NCI-H510A treated with DMSO at 0.1 percent for 48 hours (cell line): ENCODE results near the gene EOGT.

Experiments used
- DNase-seq: peaks from one replicate; lab custom pipeline; 2025; lab: John Stamatoyannopoulos, UW

EOGT gene

GRCh38 chr3:68963376-68963775 is 50.1 kb downstream of the EOGT start:
- DNase-seq: no peak

- DNase-seq: no peak
Measured at GRCh38 chr3:68958932-68959331, 54.6 kb downstream of the EOGT start.

GRCh38 chr3:68957895-68958294 is 55.6 kb downstream of the EOGT start:
- no peak for DNase-seq

- DNase-seq: no peak
Measured at GRCh38 chr3:68953816-68954444, 59.6 kb downstream of the EOGT start.

- no peak for DNase-seq
Measured at GRCh38 chr3:68945225-68945624, 68.3 kb downstream of the EOGT start.

GRCh38 chr3:68943753-68944500 is 69.6 kb downstream of the EOGT start:
- DNase-seq: no peak

GRCh38 chr3:68941055-68941454 is 72.4 kb downstream of the EOGT start:
- no peak for DNase-seq

- no peak for DNase-seq
Measured at GRCh38 chr3:68936856-68937255, 76.6 kb downstream of the EOGT start.

GRCh38 chr3:68935778-68936177 is 77.7 kb downstream of the EOGT start:
- no peak for DNase-seq

GRCh38 chr3:68931406-68932149 is 81.9 kb downstream of the EOGT start:
- no peak for DNase-seq
